Measurements from ENCODE around the gene SPNS2. TPM values are rescaled to one million over a fixed set of nuclear protein-coding genes. Genes with fewer than 3 reads are reported as not detected.

The SPNS2 gene
- total RNA-seq, 1 experiment from 2014 or later, result 0.71 TPM

- DNase-seq (ENCODE audit: low read depth), result no peak
- in situ Hi-C loops (cut with HindIII; ENCODE audit: low pct_unique_long_range_greater_than_20kb, low sequenced_read_pairs), result no loop called here
Measured at GRCh38 chr17:4499431-4500190, 930 bp downstream of the SPNS2 start.

GRCh38 chr17:4500191-4500571 is 1.5 kb downstream of the SPNS2 start:
- in situ Hi-C loops (cut with HindIII; ENCODE audit: low pct_unique_long_range_greater_than_20kb, low sequenced_read_pairs), result no loop called here
- no peak for DNase-seq (ENCODE audit: low read depth)

- in situ Hi-C loops (cut with HindIII; ENCODE audit: low pct_unique_long_range_greater_than_20kb, low sequenced_read_pairs), result no loop called here
- DNase-seq (ENCODE audit: low read depth), result no peak
Measured at GRCh38 chr17:4501295-4501949, 2.7 kb downstream of the SPNS2 start.

- in situ Hi-C loops (cut with HindIII; ENCODE audit: low pct_unique_long_range_greater_than_20kb, low sequenced_read_pairs), result no loop called here
- DNase-seq (ENCODE audit: low read depth), result no peak
Measured at GRCh38 chr17:4502466-4503154, 3.9 kb downstream of the SPNS2 start.

- DNase-seq (ENCODE audit: low read depth), result no peak
- in situ Hi-C loops (cut with HindIII; ENCODE audit: low pct_unique_long_range_greater_than_20kb, low sequenced_read_pairs), result no loop called here
Measured at GRCh38 chr17:4503283-4504025, 4.8 kb downstream of the SPNS2 start.

GRCh38 chr17:4504188-4504587 is 5.5 kb downstream of the SPNS2 start:
- in situ Hi-C loops (cut with HindIII; ENCODE audit: low pct_unique_long_range_greater_than_20kb, low sequenced_read_pairs), result no loop called here
- DNase-seq (ENCODE audit: low read depth), result no peak

GRCh38 chr17:4505187-4505586 is 6.5 kb downstream of the SPNS2 start:
- in situ Hi-C loops (cut with HindIII; ENCODE audit: low pct_unique_long_range_greater_than_20kb, low sequenced_read_pairs), result no loop called here
- DNase-seq (ENCODE audit: low read depth), result no peak

GRCh38 chr17:4506175-4506813 is 7.6 kb downstream of the SPNS2 start:
- DNase-seq (ENCODE audit: low read depth), result no peak
- in situ Hi-C loops (cut with HindIII; ENCODE audit: low pct_unique_long_range_greater_than_20kb, low sequenced_read_pairs), result no loop called here

- DNase-seq (ENCODE audit: low read depth), result no peak
- in situ Hi-C loops (cut with HindIII; ENCODE audit: low pct_unique_long_range_greater_than_20kb, low sequenced_read_pairs), result no loop called here
Measured at GRCh38 chr17:4506892-4507291, 8.2 kb downstream of the SPNS2 start.

GRCh38 chr17:4507361-4508111 is 8.9 kb downstream of the SPNS2 start:
- DNase-seq (ENCODE audit: low read depth), result no peak
- in situ Hi-C loops (cut with HindIII; ENCODE audit: low pct_unique_long_range_greater_than_20kb, low sequenced_read_pairs), result no loop called here

GRCh38 chr17:4508207-4508606 is 9.5 kb downstream of the SPNS2 start:
- in situ Hi-C loops (cut with HindIII; ENCODE audit: low pct_unique_long_range_greater_than_20kb, low sequenced_read_pairs), result no loop called here

GRCh38 chr17:4509401-4509800 is 10.7 kb downstream of the SPNS2 start:
- no peak for DNase-seq (ENCODE audit: low read depth)
- in situ Hi-C loops (cut with HindIII; ENCODE audit: low pct_unique_long_range_greater_than_20kb, low sequenced_read_pairs), result no loop called here

More at GRCh38 chr17:4508207-4508606, 9.5 kb downstream of the SPNS2 start:
- no peak for DNase-seq (ENCODE audit: low read depth)

GRCh38 chr17:4509923-4510617 is 11.4 kb downstream of the SPNS2 start:
- in situ Hi-C loops (cut with HindIII; ENCODE audit: low pct_unique_long_range_greater_than_20kb, low sequenced_read_pairs), result no loop called here
- no peak for DNase-seq (ENCODE audit: low read depth)

GRCh38 chr17:4510618-4510941 is 11.9 kb downstream of the SPNS2 start:
- in situ Hi-C loops (cut with HindIII; ENCODE audit: low pct_unique_long_range_greater_than_20kb, low sequenced_read_pairs), result no loop called here
- DNase-seq (ENCODE audit: low read depth), result no peak

GRCh38 chr17:4511199-4511932 is 12.7 kb downstream of the SPNS2 start:
- no peak for DNase-seq (ENCODE audit: low read depth)
- in situ Hi-C loops (cut with HindIII; ENCODE audit: low pct_unique_long_range_greater_than_20kb, low sequenced_read_pairs), result no loop called here

- DNase-seq (ENCODE audit: low read depth), result no peak
- in situ Hi-C loops (cut with HindIII; ENCODE audit: low pct_unique_long_range_greater_than_20kb, low sequenced_read_pairs), result no loop called here
Measured at GRCh38 chr17:4512156-4513112, 13.8 kb downstream of the SPNS2 start.

All from Caki2 (cell line).